Neural cell (in vitro differentiated cells): ENCODE measurements around the gene SHB.

Experiments used
- CTCF ChIP-seq: fragments of 450-650 bp; IDR thresholded peaks from 2 replicates; pipeline ENCODE4 v1.5.1; 2014; ENCODE audit warnings: antibody characterized with exemption, mild to moderate bottlenecking, moderate library complexity; ENCODE audit not compliant: poor library complexity, severe bottlenecking
- EP300 ChIP-seq: fragments of 450-650 bp; conservative IDR thresholded peaks from 2 replicates; pipeline ENCODE4 v1.6.1; 2014; ENCODE audit warnings: antibody characterized with exemption, mild to moderate bottlenecking, moderate library complexity; ENCODE audit not compliant: poor library complexity, severe bottlenecking
- EZH2 ChIP-seq: fragments of 200-600, 300-800 bp; shearing (Covaris generic), sonication (generic); IDR thresholded peaks from 2 replicates; pipeline ENCODE4 v1.6.1; 2014; ENCODE audit warnings: antibody characterized with exemption, low read length, borderline replicate concordance, mild to moderate bottlenecking; ENCODE audit not compliant: insufficient read depth, poor library complexity, severe bottlenecking
- MXI1 ChIP-seq: fragments of 450-650 bp; conservative IDR thresholded peaks from 2 replicates; pipeline ENCODE4 v1.6.1; 2014; ENCODE audit warnings: antibody characterized with exemption, mild to moderate bottlenecking; ENCODE audit not compliant: poor library complexity, severe bottlenecking
- POLR2AphosphoS5 ChIP-seq: IDR thresholded peaks from 2 replicates; pipeline ENCODE4 v1.6.1; 2012
- RAD21 ChIP-seq: fragments of 450-650 bp; conservative IDR thresholded peaks from 2 replicates; pipeline ENCODE4 v1.6.1; 2014; ENCODE audit warnings: antibody characterized with exemption, mild to moderate bottlenecking, moderate library complexity
- REST ChIP-seq: IDR thresholded peaks from 2 replicates; pipeline ENCODE4 v1.6.1; 2012; ENCODE audit warnings: borderline replicate concordance
- SMC3 ChIP-seq: fragments of 450-650 bp; conservative IDR thresholded peaks from 2 replicates; pipeline ENCODE4 v1.6.1; 2014; ENCODE audit warnings: antibody characterized with exemption, mild to moderate bottlenecking, moderate library complexity; ENCODE audit not compliant: poor library complexity
- TAF1 ChIP-seq: IDR thresholded peaks from 2 replicates; pipeline ENCODE4 v1.6.1; 2012; ENCODE audit warnings: low read depth

DNA sequence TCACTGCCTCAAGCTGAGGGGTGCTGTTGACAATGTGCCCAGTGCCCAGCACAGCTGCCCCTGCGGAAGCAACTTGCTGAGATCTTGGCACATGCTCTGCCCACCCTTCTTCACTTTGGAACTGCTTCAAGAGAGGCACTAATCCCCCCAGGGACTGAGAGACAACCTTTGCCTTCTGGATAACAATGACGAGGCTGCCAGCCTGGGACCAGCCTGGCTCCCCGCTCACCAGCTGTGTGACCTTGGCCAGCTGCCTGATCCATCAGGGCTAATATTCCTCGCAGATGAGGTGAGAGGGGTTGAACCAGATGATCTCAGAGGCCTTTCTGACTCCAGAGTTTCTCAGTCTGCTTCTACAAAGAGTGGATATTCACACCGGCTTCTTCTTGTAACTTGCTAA is 81.0 kb downstream of the SHB start:
- TF ChIP-seq CTCF (no peak), MXI1 (no peak), REST (no peak), EZH2 (no peak), POLR2AphosphoS5 (no peak), EP300 (no peak), TAF1 (no peak), RAD21 (no peak), SMC3 (no peak)
